HFFc6 (cell line): ENCODE data around the gene AXIN1. TPM values are rescaled to one million over a fixed set of nuclear protein-coding genes. Genes with fewer than 3 reads are reported as not detected.

Source experiments
- DNase-seq: peaks from one replicate; pipeline ENCODE4 v3.0.0-alpha.2; 2018
- H3K27ac Mint-ChIP-seq: 2 replicates; pipeline ENCODE4 v1.8.0; 2020; ENCODE audit warnings: mild to moderate bottlenecking, mixed read lengths
- H3K27me3 Mint-ChIP-seq: 2 replicates; pipeline ENCODE4 v1.8.0; 2021; ENCODE audit warnings: mild to moderate bottlenecking, moderate library complexity, mixed read lengths; ENCODE audit not compliant: insufficient read depth
- H3K36me3 Mint-ChIP-seq: 2 replicates; pipeline ENCODE4 v1.8.0; 2021; ENCODE audit warnings: low read depth, mixed read lengths
- H3K4me1 Mint-ChIP-seq: 2 replicates; pipeline ENCODE4 v1.8.0; 2020; ENCODE audit warnings: low read depth, mixed read lengths
- H3K4me3 Mint-ChIP-seq: 2 replicates; pipeline ENCODE4 v1.8.0; 2020; ENCODE audit warnings: mild to moderate bottlenecking, moderate library complexity, mixed read lengths
- H3K9me3 Mint-ChIP-seq: 2 replicates; pipeline ENCODE4 v1.8.0; 2020; ENCODE audit warnings: mild to moderate bottlenecking, mixed read lengths
- total RNA-seq, 6 experiments: library from RNA; stranded (reverse); fragmentation: NEBNext Ultra II Directional; extraction: Animal tissue kit (Norgen Biotek cat#: 25700); gene quantifications; 2 replicates in 1 of 6; 3 replicates in 5 of 6; pipeline ENCODE4 v1.2.3, GENCODE V29; 2021
- TF ChIP-seq, protein P1 (sequence below): fragments of 200-600 bp; sonication (generic); IDR thresholded peaks from 2 replicates; pipeline ENCODE4 v1.5.0; 2021; ENCODE audit warnings: antibody characterized with exemption, mild to moderate bottlenecking

Gene AXIN1
- total RNA-seq, 6 experiments from 2014 or later: 13.6 to 16.7 (median 14.7) TPM

DNA sequence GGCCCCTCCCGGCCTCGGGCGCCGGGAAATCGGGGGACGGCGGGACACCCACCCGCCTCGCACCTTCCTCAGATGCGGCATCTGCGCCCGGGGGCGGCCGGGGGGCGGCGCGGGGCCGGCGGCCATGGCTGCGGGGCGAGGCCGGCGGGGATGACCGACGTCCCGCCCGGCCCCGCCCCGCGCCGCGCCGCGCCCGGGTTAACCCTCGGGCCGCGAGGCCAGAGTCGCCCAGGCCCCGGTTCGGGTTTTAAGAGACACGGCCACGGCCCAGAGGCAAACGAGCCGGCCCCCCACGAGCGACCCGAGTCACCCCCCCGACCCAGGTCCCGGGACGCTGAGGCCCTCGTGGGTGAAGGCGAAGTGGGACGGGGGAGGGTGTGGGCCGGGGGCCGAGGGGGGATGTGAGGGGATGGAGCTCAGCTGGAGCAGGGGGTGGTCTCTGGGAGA is 76.7 kb downstream of the AXIN1 start, which contains the start of gene RGS11:
RGS11 (minus strand) TSS at position 159 of the 447 bp plus-strand sequence; CDS start at position 126, 33 bp downstream.
- Mint-ChIP-seq H3K27me3 (peaks cover 5% of the 10 kb centered on the region), H3K36me3 (no peaks in the 10 kb centered on the region), H3K4me1 (no peaks in the 10 kb centered on the region), H3K4me3 (peak within 1 kb of the TSS; percentile 63), H3K27ac (peak within 1 kb of the TSS; percentile 9; the same call in 1 of the 2 replicates), H3K9me3 (no peaks in the 10 kb centered on the region)
- no peak for DNase-seq
- TF ChIP-seq, protein P1, sequence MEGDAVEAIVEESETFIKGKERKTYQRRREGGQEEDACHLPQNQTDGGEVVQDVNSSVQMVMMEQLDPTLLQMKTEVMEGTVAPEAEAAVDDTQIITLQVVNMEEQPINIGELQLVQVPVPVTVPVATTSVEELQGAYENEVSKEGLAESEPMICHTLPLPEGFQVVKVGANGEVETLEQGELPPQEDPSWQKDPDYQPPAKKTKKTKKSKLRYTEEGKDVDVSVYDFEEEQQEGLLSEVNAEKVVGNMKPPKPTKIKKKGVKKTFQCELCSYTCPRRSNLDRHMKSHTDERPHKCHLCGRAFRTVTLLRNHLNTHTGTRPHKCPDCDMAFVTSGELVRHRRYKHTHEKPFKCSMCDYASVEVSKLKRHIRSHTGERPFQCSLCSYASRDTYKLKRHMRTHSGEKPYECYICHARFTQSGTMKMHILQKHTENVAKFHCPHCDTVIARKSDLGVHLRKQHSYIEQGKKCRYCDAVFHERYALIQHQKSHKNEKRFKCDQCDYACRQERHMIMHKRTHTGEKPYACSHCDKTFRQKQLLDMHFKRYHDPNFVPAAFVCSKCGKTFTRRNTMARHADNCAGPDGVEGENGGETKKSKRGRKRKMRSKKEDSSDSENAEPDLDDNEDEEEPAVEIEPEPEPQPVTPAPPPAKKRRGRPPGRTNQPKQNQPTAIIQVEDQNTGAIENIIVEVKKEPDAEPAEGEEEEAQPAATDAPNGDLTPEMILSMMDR: no peak

DNA sequence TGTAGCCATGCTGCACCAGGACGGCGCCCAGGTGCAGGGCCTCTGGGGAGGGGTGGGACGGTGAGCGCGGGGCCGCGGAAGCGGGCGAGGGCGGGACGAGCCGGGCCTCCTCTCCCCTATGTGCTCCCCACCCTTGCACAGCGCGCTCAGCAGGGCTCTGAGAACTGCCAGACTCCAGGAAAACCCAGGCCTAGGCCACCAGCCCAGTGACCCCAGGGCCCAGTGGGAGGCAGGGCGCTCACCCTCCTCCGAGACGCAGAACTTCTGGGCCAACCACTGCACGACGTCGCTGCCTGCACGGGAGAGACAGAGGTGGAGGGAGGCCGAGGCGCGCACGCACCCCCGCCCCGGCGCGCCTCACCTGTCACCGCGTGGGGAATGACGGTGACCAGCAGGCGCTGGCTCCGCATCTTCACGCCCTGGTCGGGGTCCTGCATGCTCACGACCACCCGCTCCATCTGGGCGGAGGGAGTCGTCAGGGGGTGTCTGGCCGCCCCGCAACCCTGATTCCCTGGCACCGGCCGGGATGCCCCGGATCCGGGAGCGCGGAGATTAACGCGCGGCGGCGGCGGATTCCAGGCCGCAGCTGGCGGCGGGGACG is 77.4 kb downstream of the AXIN1 start:
- TF ChIP-seq, protein P1: no peak
- Mint-ChIP-seq H3K4me1 (no peaks in the 10 kb centered on the region), H3K27ac (no peak overlapping the region), H3K36me3 (no peaks in the 10 kb centered on the region), H3K9me3 (no peaks in the 10 kb centered on the region), H3K4me3 (peak overlapping the region; percentile 63), H3K27me3 (peaks cover 5% of the 10 kb centered on the region)
- DNase-seq: no peak

DNA sequence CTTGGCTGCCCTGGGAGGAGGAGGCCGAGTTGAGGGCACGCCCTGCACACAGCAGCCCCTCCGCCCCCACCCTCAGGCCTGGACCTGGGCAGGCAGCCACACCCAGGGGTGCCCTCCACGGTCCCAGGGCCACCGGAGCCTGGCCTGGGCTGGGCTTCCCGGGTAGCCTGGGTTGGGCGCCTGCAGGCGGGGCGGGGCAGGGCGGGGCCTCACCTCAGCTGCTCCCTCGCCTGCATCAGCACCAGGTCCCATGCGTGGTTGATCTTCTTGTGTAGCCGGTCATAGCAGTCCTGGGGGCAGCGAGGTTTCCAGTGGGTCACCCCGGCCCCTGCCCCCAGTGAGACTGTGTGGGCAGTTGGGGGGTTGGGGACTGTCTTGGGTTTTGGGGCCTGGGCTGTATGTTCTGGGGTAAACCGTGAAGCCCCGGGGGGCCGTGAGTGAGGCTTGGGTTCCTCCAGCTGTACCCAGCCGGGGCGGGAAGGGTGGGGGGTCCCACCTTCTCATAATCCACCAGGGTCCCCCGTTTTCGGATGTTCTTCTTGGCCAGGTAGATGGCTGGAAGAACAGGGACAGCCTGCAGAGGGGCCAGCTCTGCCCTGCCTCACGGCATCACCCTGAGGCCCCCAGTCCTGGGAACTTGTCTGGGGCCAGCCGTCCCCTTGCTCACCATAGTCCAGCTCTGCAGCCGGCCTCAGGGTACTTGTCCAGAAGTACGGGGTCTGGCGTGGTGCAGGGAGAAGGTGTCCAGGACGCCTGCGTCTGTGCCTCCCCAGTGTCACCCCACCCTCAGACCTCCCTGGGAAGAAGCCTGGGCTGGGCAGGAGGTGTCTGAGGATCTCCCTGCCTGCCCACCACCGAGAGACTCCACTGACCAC is 78.7 kb downstream of the AXIN1 start:
- H3K4me1 Mint-ChIP-seq: no peaks in the 10 kb centered on the region
- no peak for DNase-seq
- peaks cover 5% of the 10 kb centered on the region for H3K27me3 Mint-ChIP-seq
- H3K36me3 Mint-ChIP-seq: no peaks in the 10 kb centered on the region
- H3K4me3 Mint-ChIP-seq: no peak overlapping the region
- no peaks in the 10 kb centered on the region for H3K9me3 Mint-ChIP-seq
- TF ChIP-seq, protein P1: no peak
- no peak overlapping the region for H3K27ac Mint-ChIP-seq

DNA sequence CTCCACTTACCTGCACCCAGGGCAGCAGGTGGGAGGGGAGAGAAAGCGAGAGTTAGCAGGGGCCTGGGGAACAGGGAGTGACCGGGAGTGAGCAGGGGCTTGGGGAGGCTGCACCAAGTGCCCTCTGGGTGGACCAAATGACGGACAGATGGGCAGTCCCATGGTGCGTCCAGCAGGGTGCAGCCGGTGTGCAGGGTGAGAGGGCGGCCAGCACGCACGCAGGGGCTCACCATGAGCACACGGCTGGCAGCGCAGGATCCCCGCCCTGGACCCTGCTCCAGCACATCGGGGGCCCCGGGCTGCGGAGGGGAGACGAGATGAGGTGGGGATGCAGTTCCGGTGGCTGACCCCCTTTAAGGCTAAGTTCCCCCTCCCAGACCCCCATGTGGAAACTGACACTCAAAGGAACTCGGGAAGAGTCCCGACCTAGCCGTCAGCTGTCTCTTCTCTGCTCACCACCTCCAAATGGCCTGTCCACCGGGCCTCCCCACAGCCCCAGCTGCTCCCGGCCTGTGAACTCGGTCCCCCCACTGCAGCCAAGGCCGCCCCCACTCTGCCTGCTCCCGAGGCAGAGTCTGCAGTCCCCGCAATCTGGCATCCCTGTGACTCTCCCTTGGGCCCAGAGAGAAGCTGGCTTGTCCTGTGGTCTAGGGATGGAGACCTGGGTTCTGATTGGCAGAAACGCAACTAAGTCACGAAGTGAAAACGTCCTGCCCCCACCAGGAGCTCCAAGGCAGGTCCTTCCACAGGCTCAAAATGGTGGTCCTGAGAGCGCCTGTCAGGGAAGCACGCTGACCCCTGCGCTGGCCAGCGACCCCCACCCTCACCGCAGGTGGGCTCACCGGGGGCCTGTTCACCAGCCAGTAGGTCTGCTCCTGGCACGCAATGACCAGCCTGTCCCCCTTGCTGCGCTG is 79.6 kb downstream of the AXIN1 start:
- H3K27me3 Mint-ChIP-seq: peaks cover 5% of the 10 kb centered on the region
- no peaks in the 10 kb centered on the region for H3K9me3 Mint-ChIP-seq
- no peak for DNase-seq
- H3K4me3 Mint-ChIP-seq: no peak overlapping the region
- TF ChIP-seq, protein P1: no peak
- no peaks in the 10 kb centered on the region for H3K36me3 Mint-ChIP-seq
- H3K27ac Mint-ChIP-seq: no peak overlapping the region
- H3K4me1 Mint-ChIP-seq: no peaks in the 10 kb centered on the region
